Activated CD4-positive, alpha-beta T cell treated with anti-CD3 and anti-CD28 coated beads for 24 hours (primary cell): ENCODE results near the gene ASPA.

Source experiments
- DNase-seq, 2 donors: peaks; one replicate each; pipeline ENCODE4 v3.0.0-alpha.2; 2020; ENCODE audit warnings: low read depth in 2 of 2

ASPA gene

GRCh38 chr17:3534881-3535252 is 59.1 kb downstream of the ASPA start:
- DNase-seq = no peak

GRCh38 chr17:3535253-3535995 is 59.6 kb downstream of the ASPA start:
- peak; percentile 11 to 47 for DNase-seq

- DNase-seq = no peak
Measured at GRCh38 chr17:3536716-3537115, 60.9 kb downstream of the ASPA start.

GRCh38 chr17:3539881-3540540 is 64.2 kb downstream of the ASPA start:
- no peak for DNase-seq

GRCh38 chr17:3542410-3543088 is 66.8 kb downstream of the ASPA start:
- DNase-seq = no peak

- no peak for DNase-seq
Measured at GRCh38 chr17:3543453-3543852, 67.7 kb downstream of the ASPA start.

- no peak for DNase-seq
Measured at GRCh38 chr17:3544365-3544764, 68.6 kb downstream of the ASPA start.

GRCh38 chr17:3545151-3545550 is 69.4 kb downstream of the ASPA start:
- DNase-seq = no peak

GRCh38 chr17:3546521-3546920 is 70.7 kb downstream of the ASPA start:
- no peak for DNase-seq

- DNase-seq = no peak
Measured at GRCh38 chr17:3546997-3547396, 71.2 kb downstream of the ASPA start.

GRCh38 chr17:3547628-3548027 is 71.8 kb downstream of the ASPA start:
- no peak for DNase-seq

- DNase-seq = no peak
Measured at GRCh38 chr17:3549610-3550162, 73.9 kb downstream of the ASPA start.

GRCh38 chr17:3551189-3551588 is 75.4 kb downstream of the ASPA start:
- no peak for DNase-seq

- DNase-seq = no peak
Measured at GRCh38 chr17:3552916-3553315, 77.1 kb downstream of the ASPA start.
